ENCODE measurements around the gene EBNA1BP2. TPM values are rescaled to one million over a fixed set of nuclear protein-coding genes. Genes with fewer than 3 reads are reported as not detected.
"Not testable (repeated sequence)": the region's sequence is repeated elsewhere in the genome, so short reads cannot be mapped to it uniquely, and the experiment has no call there.

The EBNA1BP2 gene
- total and polyA plus RNA-seq, 3 donors from 2014 or later: 74.0 to 87.9 (median 81.7) TPM

GRCh38 chr1:43214501-43215444 is 42.7 kb upstream of the EBNA1BP2 start:
- Histone ChIP-seq H3K4me1 (no peaks in the 10 kb centered on the region), H3K27ac (no peak overlapping the region), H3K4me3 (no peak overlapping the region), H3K27me3 (no peaks in the 10 kb centered on the region), H3K36me3 (ENCODE audit: low read depth, missing control alignments) (no peaks in the 10 kb centered on the region), H3K9me3 (no peaks in the 10 kb centered on the region)
- intact Hi-C loops (cut with DNase I; ENCODE audit: low total_unique reads): no loop called here
- WGBS, 2 donors: 54 to 64% methylated on average over 7 of the region's 7 CpGs
- TF ChIP-seq CTCF (IDR thresholded peaks at IDR 0.05): no peak
- no peak for TF ChIP-seq POLR2A (IDR thresholded peaks at IDR 0.05)
- DNase-seq: no peak

GRCh38 chr1:43208277-43208676 is 36.2 kb upstream of the EBNA1BP2 start:
- H3K27me3 ChIP-seq; H3K36me3 ChIP-seq (ENCODE audit: low read depth, missing control alignments); H3K27ac ChIP-seq; DNase-seq; H3K4me3 ChIP-seq; H3K9me3 ChIP-seq; H3K4me1 ChIP-seq; intact Hi-C loops (cut with DNase I; ENCODE audit: low total_unique reads): not testable (repeated sequence)
- WGBS, 2 donors: 93 to 94% methylated on average over 8 of the region's 8 CpGs

- 87 to 89% methylated on average over 12 of the region's 12 CpGs for WGBS, 2 donors
- no peak overlapping the region for H3K27ac ChIP-seq
- no peak overlapping the region for H3K4me3 ChIP-seq
- no peaks in the 10 kb centered on the region for H3K36me3 ChIP-seq (ENCODE audit: low read depth, missing control alignments)
- peaks cover 6% of the 10 kb centered on the region for H3K4me1 ChIP-seq
- intact Hi-C loops (cut with DNase I; ENCODE audit: low total_unique reads): no loop called here
- no peak for DNase-seq
- TF ChIP-seq POLR2A (IDR thresholded peaks at IDR 0.05) (no peak), CTCF (IDR thresholded peaks at IDR 0.05) (no peak)
- H3K27me3 ChIP-seq: no peaks in the 10 kb centered on the region
- no peaks in the 10 kb centered on the region for H3K9me3 ChIP-seq
Observed at GRCh38 chr1:43207229-43207853, 35.3 kb upstream of the EBNA1BP2 start.

GRCh38 chr1:43206600-43207228 is 34.6 kb upstream of the EBNA1BP2 start:
- Histone ChIP-seq H3K9me3 (no peaks in the 10 kb centered on the region), H3K4me3 (no peak overlapping the region), H3K36me3 (ENCODE audit: low read depth, missing control alignments) (no peaks in the 10 kb centered on the region), H3K27ac (no peak overlapping the region), H3K4me1 (peaks cover 6% of the 10 kb centered on the region), H3K27me3 (no peaks in the 10 kb centered on the region)
- WGBS, 2 donors: 39 to 41% methylated on average over 8 to 10 of the region's 10 CpGs
- DNase-seq: no peak
- intact Hi-C loops (cut with DNase I; ENCODE audit: low total_unique reads): no loop called here
- TF ChIP-seq CTCF (IDR thresholded peaks at IDR 0.05): no peak
- TF ChIP-seq POLR2A (IDR thresholded peaks at IDR 0.05): no peak

- no peak for DNase-seq
- no peaks in the 10 kb centered on the region for H3K36me3 ChIP-seq (ENCODE audit: low read depth, missing control alignments)
- H3K9me3 ChIP-seq: no peaks in the 10 kb centered on the region
- no peak overlapping the region for H3K27ac ChIP-seq
- intact Hi-C loops (cut with DNase I; ENCODE audit: low total_unique reads): no loop called here
- 78 to 86% methylated on average over 4 of the region's 4 CpGs for WGBS, 2 donors
- no peaks in the 10 kb centered on the region for H3K27me3 ChIP-seq
- no peak overlapping the region for H3K4me3 ChIP-seq
- TF ChIP-seq CTCF (IDR thresholded peaks at IDR 0.05) (no peak), POLR2A (IDR thresholded peaks at IDR 0.05) (no peak)
- peaks cover 6% of the 10 kb centered on the region for H3K4me1 ChIP-seq
Observed at GRCh38 chr1:43205671-43206070, 33.6 kb upstream of the EBNA1BP2 start.

Data from testis (tissue), 3 donors.